ENCODE data around the gene PHKG2. TPM values are rescaled to one million over a fixed set of nuclear protein-coding genes. Genes with fewer than 3 reads are reported as not detected.

The PHKG2 gene, protein sequence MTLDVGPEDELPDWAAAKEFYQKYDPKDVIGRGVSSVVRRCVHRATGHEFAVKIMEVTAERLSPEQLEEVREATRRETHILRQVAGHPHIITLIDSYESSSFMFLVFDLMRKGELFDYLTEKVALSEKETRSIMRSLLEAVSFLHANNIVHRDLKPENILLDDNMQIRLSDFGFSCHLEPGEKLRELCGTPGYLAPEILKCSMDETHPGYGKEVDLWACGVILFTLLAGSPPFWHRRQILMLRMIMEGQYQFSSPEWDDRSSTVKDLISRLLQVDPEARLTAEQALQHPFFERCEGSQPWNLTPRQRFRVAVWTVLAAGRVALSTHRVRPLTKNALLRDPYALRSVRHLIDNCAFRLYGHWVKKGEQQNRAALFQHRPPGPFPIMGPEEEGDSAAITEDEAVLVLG
- 21.1 and 22.3 TPM in 2 replicates for total RNA-seq

GRCh38 chr16:30747799-30748633 lies at the start of gene PHKG2:
TSS of gene PHKG2 (plus strand) at chr16:30748425. CDS start at chr16:30748821, 396 bp downstream.

DNA sequence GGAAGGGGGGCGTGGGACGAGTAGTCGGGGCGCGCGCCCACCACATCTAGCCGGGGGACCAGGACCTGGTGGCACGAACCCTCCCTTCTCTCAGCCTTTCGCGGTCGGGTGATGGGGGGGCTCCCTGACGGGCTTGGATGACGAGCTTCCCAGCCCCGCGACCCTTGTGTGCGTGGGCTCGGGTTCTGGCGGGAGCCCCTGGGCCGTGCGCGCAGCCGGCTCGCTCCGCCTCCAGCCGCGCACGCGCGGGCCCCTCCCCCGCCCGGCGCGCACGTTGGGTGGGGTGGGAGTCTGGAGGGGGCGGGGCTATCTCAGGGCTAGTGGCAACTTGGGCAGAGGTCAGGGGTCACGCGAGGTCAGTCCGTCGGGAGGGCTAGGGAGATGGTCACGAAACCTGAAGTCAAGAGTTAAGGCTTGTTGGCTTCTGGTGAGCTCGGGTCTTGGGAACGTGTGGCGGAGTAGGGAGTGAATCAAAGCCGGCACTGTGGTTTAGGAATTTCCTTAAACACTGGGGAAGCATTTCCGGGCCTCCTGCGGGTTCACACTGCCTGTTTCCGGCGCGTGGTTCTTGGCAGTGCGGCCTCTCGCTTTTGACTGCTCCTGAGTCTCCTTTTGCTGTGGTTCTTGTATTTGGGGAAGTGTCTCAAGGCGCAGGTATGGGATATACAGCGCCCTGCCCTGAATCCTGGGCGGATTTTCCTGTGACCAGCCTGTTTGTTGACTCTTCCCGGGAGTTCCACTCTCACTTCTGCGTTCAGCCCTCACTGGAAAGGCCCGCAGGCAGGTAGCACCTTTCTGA lies 49.2 kb upstream of the PHKG2 start, which contains the start of gene SRCAP:
TSS of gene SRCAP (plus strand) at position 356 of the 799 bp plus-strand sequence. CDS start 1,654 bp downstream, outside the sequence.

GRCh38 chr16:30761928-30762902 lies 14.0 kb downstream of the PHKG2 start, which contains the start of the genes CFAP119 and RNF40:
TSS of gene CFAP119 (minus strand) at chr16:30762062. CDS start at chr16:30761748, 314 bp downstream.
TSS of gene RNF40 (plus strand) at chr16:30762322. CDS start at chr16:30762546, 224 bp downstream.

DNA sequence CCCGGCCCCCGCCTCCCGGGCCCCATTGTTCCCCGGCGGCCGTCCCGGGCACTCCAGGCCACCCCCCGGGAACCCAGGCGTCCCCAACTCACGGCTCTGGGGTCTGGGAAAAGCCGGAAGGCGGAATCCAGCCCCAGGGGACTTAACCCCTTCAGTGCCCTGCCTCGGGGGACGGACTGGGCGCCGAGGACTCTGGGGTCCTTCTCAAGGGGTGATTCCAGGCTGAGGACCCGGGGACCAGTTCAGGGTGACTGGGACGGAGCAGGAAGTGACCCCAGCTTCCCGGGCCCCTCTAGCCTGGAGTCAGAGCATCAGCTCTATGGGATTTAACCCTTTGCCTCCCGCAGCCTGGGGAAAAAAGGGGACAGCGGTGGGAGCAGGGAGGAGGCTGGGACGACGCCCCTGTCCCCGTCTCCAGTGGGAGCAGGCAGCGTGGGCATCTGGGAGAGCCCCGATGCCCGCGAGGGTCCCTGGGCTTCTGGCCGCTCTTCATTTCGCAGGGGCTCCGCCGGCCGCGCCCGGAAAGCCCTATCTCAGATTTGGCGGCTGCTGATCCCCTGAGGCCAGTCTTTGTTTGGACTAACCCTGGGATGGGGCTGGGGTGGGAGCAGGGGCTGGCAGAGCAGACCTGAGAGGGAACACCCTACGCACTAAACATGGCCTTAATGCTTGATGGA lies 38.8 kb downstream of the PHKG2 start, which contains the start of gene ZNF629:
TSS of gene ZNF629 (minus strand) at position 270 of the 677 bp plus-strand sequence. CDS start 2,723 bp downstream, outside the sequence.

Small RNA genes within 50 kb of the gene (small RNA-seq; reads per million reads assigned to genes)
- not detected for gene RNU6-1043P
- 226 reads per million, percentile 99 among the genes with 10 or more reads in this experiment for gene SNORA30

Other genes with a start within 250 kb of the PHKG2 start
- 31.5 and 32.9 TPM in 2 replicates for gene ZNF768, start 221.9 kb upstream of the PHKG2 start, total RNA-seq
- 15.3 and 16.6 TPM in 2 replicates for gene ZNF747, start 213.6 kb upstream of the PHKG2 start, total RNA-seq
- 8.6 and 9.7 TPM in 2 replicates for gene ZNF764, start 190.1 kb upstream of the PHKG2 start, total RNA-seq
- 7.2 and 12.5 TPM in 2 replicates for gene ZNF688, start 176.7 kb upstream of the PHKG2 start, total RNA-seq
- gene ZNF785, start 162.7 kb upstream of the PHKG2 start, total RNA-seq = 11.1 and 15.6 TPM in 2 replicates
- 13.8 and 17.0 TPM in 2 replicates for gene ZNF689, start 138.0 kb upstream of the PHKG2 start, total RNA-seq
- gene PRR14, start 97.5 kb upstream of the PHKG2 start, total RNA-seq = 9.4 and 9.7 TPM in 2 replicates
- 28.9 and 32.5 TPM in 2 replicates for gene FBRS, start 90.0 kb upstream of the PHKG2 start, total RNA-seq
- gene SRCAP, start 49.3 kb upstream of the PHKG2 start, total RNA-seq = 25.3 and 28.7 TPM in 2 replicates
- 0.36 and 0.49 TPM in 2 replicates for gene CFAP119, start 13.6 kb downstream of the PHKG2 start, total RNA-seq
- gene RNF40, start 13.9 kb downstream of the PHKG2 start, total RNA-seq = 93.1 and 102 TPM in 2 replicates
- gene ZNF629, start 38.8 kb downstream of the PHKG2 start, total RNA-seq = 20.9 and 22.2 TPM in 2 replicates
- 37.0 and 41.7 TPM in 2 replicates for gene BCL7C, start 145.7 kb downstream of the PHKG2 start, total RNA-seq
- 3.5 and 5.8 TPM in 2 replicates for gene CTF1, start 148.2 kb downstream of the PHKG2 start, total RNA-seq
- 18.6 and 19.5 TPM in 2 replicates for gene FBXL19, start 175.1 kb downstream of the PHKG2 start, total RNA-seq
- gene ORAI3, start 200.6 kb downstream of the PHKG2 start, total RNA-seq = 34.2 and 43.0 TPM in 2 replicates
- 2.7 and 8.1 TPM in 2 replicates for gene SETD1A, start 209.3 kb downstream of the PHKG2 start, total RNA-seq
- gene HSD3B7, start 236.8 kb downstream of the PHKG2 start, total RNA-seq = 52.1 and 60.4 TPM in 2 replicates

Measured in hair follicle dermal papilla cell (primary cell).